HepG2 (cell line): ENCODE measurements around the gene NAT14. TPM values are rescaled to one million over a fixed set of nuclear protein-coding genes. Genes with fewer than 3 reads are reported as not detected.
A peak's percentile ranks its signal among the peaks of the same experiment; 100 is the strongest.

Experiments used
- ATAC-seq: fragments of 200-7000 bp; cut with Tn5 transposase; 3 replicates; pipeline ENCODE4 v1.9.1; 2020; ENCODE audit warnings: mild to moderate bottlenecking, moderate library complexity
- BruUV-seq: library from RNA; stranded (reverse); fragments of 400-500 nt; replicated peaks from 2 replicates; lab custom pipeline; 2021; lab: Mats Ljungman, UMichigan
- CTCF ChIA-PET: fragments of 300-600 bp; formaldehyde crosslinking; extraction: SDS; loops from one replicate; lab custom pipeline; 2021; ENCODE audit warnings: low total read pairs, inconsistent platforms, low intra/inter-chr PET ratio; lab: Yijun Ruan, JAX
- POLR2A ChIA-PET: fragments of 350-600 bp; sonication (Branson Sonifier 250); formaldehyde crosslinking; loops from one replicate; lab custom pipeline; 2020; ENCODE audit warnings: antibody characterized with exemption, inconsistent platforms; lab: Yijun Ruan, JAX
- DNase-seq: peaks from one replicate; pipeline ENCODE4 v3.0.0-alpha.2; 2015; ENCODE audit warnings: low spot score
- FAIRE-seq: peaks from 3 replicates; lab custom pipeline; 2011; peaks lifted over from hg19 to GRCh38; lab: Jason Lieb, UNC
- H2AFZ ChIP-seq: one replicate; pipeline ENCODE4 v1.6.1; 2011; ENCODE audit warnings: low read length, inconsistent platforms
- H3K27ac ChIP-seq: fragments of 300-600 bp; 3 replicates; pipeline ENCODE4 v1.8.0; 2011; ENCODE audit warnings: mixed run types, mild to moderate bottlenecking, mixed read lengths, low read length, inconsistent platforms; ENCODE audit not compliant: insufficient read depth; ENCODE audit errors: extremely low read length
- H3K27me3 ChIP-seq, 2 experiments: fragments of 200-600 bp in 1 of 2; 2 replicates in 1 of 2; 3 replicates in 1 of 2; pipeline versions ENCODE4 v1.6.0 to v1.8.0; 2011; ENCODE audit warnings: low read length in 2 of 2, mild to moderate bottlenecking in 2 of 2, moderate library complexity in 2 of 2, inconsistent platforms in 1 of 2; ENCODE audit not compliant: insufficient read depth in 2 of 2, control insufficient read depth in 1 of 2
- H3K36me3 ChIP-seq, 2 experiments: fragments of 200-600 bp in 1 of 2; replicated peaks in 1 of 2; 2 replicates in 1 of 2; 3 replicates in 1 of 2; pipeline versions ENCODE4 v1.5.1 to v1.8.0; 2011; ENCODE audit warnings: low read length in 2 of 2, inconsistent platforms in 1 of 2; ENCODE audit not compliant: insufficient read depth in 2 of 2, control insufficient read depth in 1 of 2
- H3K4me1 ChIP-seq: 2 replicates; pipeline ENCODE4 v1.5.1; 2012; ENCODE audit warnings: low read length, inconsistent platforms; ENCODE audit not compliant: insufficient read depth
- H3K4me2 ChIP-seq: 2 replicates; pipeline ENCODE4 v1.6.0; 2011; ENCODE audit warnings: low read depth, low read length, inconsistent platforms
- H3K4me3 ChIP-seq, 3 experiments: fragments of 200-600 bp in 1 of 3; sonication (generic), shearing (Covaris generic) in 1 of 3; replicated peaks in 1 of 3; 2 replicates each; pipeline ENCODE4 v1.5.1; 2011 to 2016; ENCODE audit warnings: low read length in 3 of 3, inconsistent platforms in 2 of 3, low read depth in 2 of 3, mild to moderate bottlenecking in 2 of 3, control low read depth in 1 of 3, mixed read lengths in 1 of 3; ENCODE audit not compliant: insufficient read depth in 1 of 3
- H3K79me2 ChIP-seq: one replicate; pipeline ENCODE4 v1.6.1; 2011; ENCODE audit warnings: low read length, inconsistent platforms; ENCODE audit not compliant: insufficient read depth
- H3K9ac ChIP-seq: 2 replicates; pipeline ENCODE4 v1.6.0; 2011; ENCODE audit warnings: mild to moderate bottlenecking, low read depth, low read length, inconsistent platforms; ENCODE audit not compliant: insufficient read depth
- H3K9me3 ChIP-seq: 2 replicates; pipeline ENCODE4 v1.5.1; 2012; ENCODE audit warnings: mild to moderate bottlenecking, low read length
- H4K20me1 ChIP-seq: 2 replicates; pipeline ENCODE4 v1.6.0; 2011; ENCODE audit warnings: inconsistent platforms, mild to moderate bottlenecking, low read length, moderate library complexity; ENCODE audit not compliant: insufficient read depth
- DBP ChIP-seq: sonication (generic); formaldehyde crosslinking; IDR thresholded peaks from 2 replicates; pipeline ENCODE4 v1.4.0; 2020; ENCODE audit warnings: missing genetic modification reagents; ENCODE audit errors: not compliant biosample characterization
- MTF2 ChIP-seq: sonication (generic); formaldehyde crosslinking; IDR thresholded peaks from 2 replicates; pipeline ENCODE4 v1.5.0; 2020; ENCODE audit warnings: missing genetic modification reagents, borderline replicate concordance
- RBFOX2 ChIP-seq: fragments of 200-400 bp; formaldehyde crosslinking; IDR thresholded peaks from 2 replicates; pipeline ENCODE4 v1.6.1; 2017; ENCODE audit warnings: low read depth, mild to moderate bottlenecking, low read length
- SSRP1 ChIP-seq: IDR thresholded peaks from 2 replicates; pipeline ENCODE4 v1.6.1; 2016; ENCODE audit warnings: control low read depth
- ZBTB33 ChIP-seq: sonication (generic); formaldehyde crosslinking; IDR thresholded peaks from 2 replicates; pipeline ENCODE4 v1.4.0; 2020; ENCODE audit warnings: missing genetic modification reagents
- ZEB1 ChIP-seq: IDR thresholded peaks from 2 replicates; pipeline ENCODE4 v1.6.1; 2012; ENCODE audit warnings: mild to moderate bottlenecking, low read depth, inconsistent platforms; ENCODE audit not compliant: insufficient replicate concordance
- ZKSCAN8 ChIP-seq: IDR thresholded peaks from 2 replicates; pipeline ENCODE4 v1.6.1; 2016; ENCODE audit warnings: borderline replicate concordance, missing genetic modification reagents, missing compliant biosample characterization
- ZNF275 ChIP-seq: sonication (generic); formaldehyde crosslinking; IDR thresholded peaks from 2 replicates; pipeline ENCODE4 v1.8.0; 2022; ENCODE audit warnings: missing genetic modification reagents, mild to moderate bottlenecking, inconsistent platforms, borderline replicate concordance
- WGBS: methylation state at CpG from one replicate; pipeline ENCODE4 v1.1.6; 2017; ENCODE audit warnings: low lambda C conversion rate; 5-methylcytosine and 5-hydroxymethylcytosine counted together
- in situ Hi-C: cut with HindIII; loops from 2 replicates; pipeline ENCODE4 v1.10.0; 2017; ENCODE audit warnings: low pct_unique_long_range_greater_than_20kb; ENCODE audit not compliant: extremely low pct_ligation_motif_present
- intact Hi-C: fragments of 100-400 bp; cut with micrococcal nuclease; formaldehyde crosslinking; loops from one replicate; pipeline ENCODE4 v1.10.0; 2022; ENCODE audit not compliant: unreplicated experiment
- polyA plus RNA-seq, 8 experiments: library from polyadenylated mRNA; depleted of rRNA in 3 of 8; stranded (reverse) in 7 of 8; unstranded in 1 of 8; fragments of >200 nt; fragmentation: Illumina TruSeq in 4 of 8; extraction: Trizol in 4 of 8; gene quantifications; 2 replicates each; pipeline versions ENCODE4 v1.2.1 to v1.2.3, GENCODE V29; 2011 to 2016; ENCODE audit warnings: low read depth in 4 of 8, missing spikeins in 1 of 8, mixed read lengths in 1 of 8; ENCODE audit not compliant: insufficient read depth in 1 of 8
- total RNA-seq, 5 experiments: library from RNA; depleted of rRNA; stranded (reverse); fragments of >200 nt; fragmentation: Illumina TruSeq; extraction: Trizol; gene quantifications; 2 replicates each; pipeline ENCODE4 v1.2.3, GENCODE V29; 2016; ENCODE audit warnings: low read depth in 1 of 5
- TF ChIP-seq, protein P1 (sequence below): sonication (generic); formaldehyde crosslinking; IDR thresholded peaks from 2 replicates; pipeline ENCODE4 v1.9.0; 2022; ENCODE audit warnings: missing genetic modification reagents, mild to moderate bottlenecking, borderline replicate concordance

Gene NAT14
- total and polyA plus RNA-seq, 2 of the 13 experiments (the other 11 are each of a cell fraction or from before 2014, with no cell fraction given) = 20.7 to 22.3 TPM

- no TSS peak for BruUV-seq
Observed at GRCh38 chr19:55486043-55486970, 1.3 kb downstream of the NAT14 start.

More at GRCh38 chr19:55486043-55486970, 1.3 kb downstream of the NAT14 start:
- in situ Hi-C loops = no loop called here
- ChIA-PET POLR2A (interaction anchor here (1.2 to 4.3 kb wide), 5 partner anchors 8 to 120 kb away, joined by 3 to 44 read pairs (median 4); partner anchors contain the start of genes ISOC2 and ZNF628), CTCF (no interaction called here)
- Histone ChIP-seq H3K4me3 (peak overlapping the region in 2 of 3 experiments; percentile 69 to 79; a peak in 3 of 6 replicates), H3K27me3 (peaks cover 7 to 18% of the 10 kb centered on the region in 2 experiments), H3K9ac (no peak overlapping the region; the same call in 1 of the 2 replicates), H3K79me2 (no peaks in the 10 kb centered on the region), H3K4me2 (peak overlapping the region; percentile 91), H3K9me3 (no peaks in the 10 kb centered on the region), H3K4me1 (peaks cover 33% of the 10 kb centered on the region)
- no peak for ATAC-seq
- no peak for FAIRE-seq
- 93% methylated on average over 16 of the region's 53 CpGs for WGBS
- DNase-seq = no peak
- TF ChIP-seq RBFOX2 = 0 out of 2 replicates have a peak, but pooled peaks have one; percentile 27
- no peak for TF ChIP-seq MTF2
- no peak for TF ChIP-seq DBP (CRISPR knock-in tag)
- peak; percentile 84 for TF ChIP-seq ZBTB33 (CRISPR knock-in tag)
- no peak for TF ChIP-seq ZEB1
- no peak for TF ChIP-seq ZKSCAN8 (CRISPR knock-in tag)
- no peak for TF ChIP-seq SSRP1 (CRISPR knock-in tag)
- TF ChIP-seq, protein P1, sequence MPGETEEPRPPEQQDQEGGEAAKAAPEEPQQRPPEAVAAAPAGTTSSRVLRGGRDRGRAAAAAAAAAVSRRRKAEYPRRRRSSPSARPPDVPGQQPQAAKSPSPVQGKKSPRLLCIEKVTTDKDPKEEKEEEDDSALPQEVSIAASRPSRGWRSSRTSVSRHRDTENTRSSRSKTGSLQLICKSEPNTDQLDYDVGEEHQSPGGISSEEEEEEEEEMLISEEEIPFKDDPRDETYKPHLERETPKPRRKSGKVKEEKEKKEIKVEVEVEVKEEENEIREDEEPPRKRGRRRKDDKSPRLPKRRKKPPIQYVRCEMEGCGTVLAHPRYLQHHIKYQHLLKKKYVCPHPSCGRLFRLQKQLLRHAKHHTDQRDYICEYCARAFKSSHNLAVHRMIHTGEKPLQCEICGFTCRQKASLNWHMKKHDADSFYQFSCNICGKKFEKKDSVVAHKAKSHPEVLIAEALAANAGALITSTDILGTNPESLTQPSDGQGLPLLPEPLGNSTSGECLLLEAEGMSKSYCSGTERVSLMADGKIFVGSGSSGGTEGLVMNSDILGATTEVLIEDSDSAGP = peak; percentile 3; the same call in 1 of the 2 replicates
- TF ChIP-seq ZNF275 (CRISPR knock-in tag) = no peak
- TF ChIP-seq, all 625 proteins: peak for 3
- Histone ChIP-seq H3K36me3 (no peaks in the 10 kb centered on the region), H2AFZ (no peak overlapping the region), H4K20me1 (no peaks in the 10 kb centered on the region), H3K27ac (no peak overlapping the region)
- intact Hi-C loops = no loop called here
